H1 (cell line): ENCODE results near the gene IGFL3. TPM values are rescaled to one million over a fixed set of nuclear protein-coding genes. Genes with fewer than 3 reads are reported as not detected.

Experiments
- CTCF ChIA-PET: fragments of 300-600 bp; sonication (Branson Sonifier 250); formaldehyde crosslinking; loops from one replicate; lab custom pipeline; 2021; ENCODE audit not compliant: partially characterized antibody; lab: Charles Lee
- POLR2A ChIA-PET: fragments of 300-600 bp; sonication (Branson Sonifier 250); formaldehyde crosslinking; loops from one replicate; lab custom pipeline; 2021; ENCODE audit warnings: inconsistent platforms; ENCODE audit not compliant: partially characterized antibody; lab: Charles Lee
- DNase-seq, 2 experiments: peaks; one replicate each; pipeline versions ENCODE4 v3.0.0 to v3.0.0-alpha.2; 2010 to 2022; ENCODE audit warnings: low spot score in 2 of 2, low read depth in 1 of 2, mixed read lengths in 1 of 2
- FAIRE-seq: peaks from 2 replicates; lab custom pipeline; 2011; peaks lifted over from hg19 to GRCh38; lab: Jason Lieb, UNC
- H2AFZ ChIP-seq: 2 replicates; pipeline ENCODE4 v1.8.1; 2012; ENCODE audit warnings: low read length, inconsistent platforms
- H2AK5ac ChIP-seq: 2 replicates; pipeline ENCODE4 v1.6.1; 2013; ENCODE audit warnings: low read depth, low read length
- H2BK120ac ChIP-seq: replicated peaks from 2 replicates; pipeline ENCODE3; 2013; ENCODE audit warnings: low read depth, low read length, inconsistent platforms
- H2BK12ac ChIP-seq: 2 replicates; pipeline ENCODE4 v1.6.1; 2013; ENCODE audit warnings: low read depth, low read length
- H2BK15ac ChIP-seq: 2 replicates; pipeline ENCODE4 v1.6.1; 2013; ENCODE audit warnings: low read length
- H2BK20ac ChIP-seq: 2 replicates; pipeline ENCODE4 v1.6.1; 2013; ENCODE audit warnings: low read length
- H2BK5ac ChIP-seq: 2 replicates; pipeline ENCODE4 v1.6.1; 2013; ENCODE audit warnings: low read depth, low read length
- H3K14ac ChIP-seq: 2 replicates; pipeline ENCODE4 v1.6.1; 2013; ENCODE audit warnings: inconsistent platforms; ENCODE audit not compliant: insufficient read length
- H3K18ac ChIP-seq: 2 replicates; pipeline ENCODE4 v1.6.1; 2013; ENCODE audit warnings: low read length; ENCODE audit errors: extremely low read depth
- H3K23ac ChIP-seq: 2 replicates; pipeline ENCODE4 v1.6.1; 2013; ENCODE audit warnings: inconsistent platforms; ENCODE audit not compliant: insufficient read length
- H3K23me2 ChIP-seq: 2 replicates; pipeline ENCODE4 v1.6.1; 2013; ENCODE audit warnings: low read depth, low read length
- H3K27ac ChIP-seq: 2 replicates; pipeline ENCODE4 v1.6.1; 2011; ENCODE audit warnings: low read depth, low read length, inconsistent platforms
- H3K27me3 ChIP-seq, 4 experiments: replicated peaks in 1 of 4; 1 replicate in 1 of 4; 2 replicates in 3 of 4; pipeline versions ENCODE4 v1.6.1 to v1.8.1; 2011 to 2013; ENCODE audit warnings: low read length in 3 of 4, mild to moderate bottlenecking in 3 of 4, inconsistent platforms in 2 of 4, mixed read lengths in 2 of 4, moderate library complexity in 1 of 4; ENCODE audit not compliant: control insufficient read depth in 3 of 4, insufficient read depth in 3 of 4; ENCODE audit errors: extremely low read depth in 1 of 4
- H3K36me3 ChIP-seq, 4 experiments: 2 replicates each; pipeline versions ENCODE4 v1.6.1 to v1.8.1; 2011 to 2013; ENCODE audit warnings: mild to moderate bottlenecking in 4 of 4, low read length in 3 of 4, moderate library complexity in 2 of 4, control low read depth in 1 of 4, inconsistent platforms in 1 of 4; ENCODE audit not compliant: insufficient read depth in 4 of 4, control insufficient read depth in 2 of 4
- H3K4ac ChIP-seq: replicated peaks from 2 replicates; pipeline ENCODE3; 2013; ENCODE audit warnings: low read length, low read depth, mixed read lengths, inconsistent platforms; ENCODE audit not compliant: insufficient read length
- H3K4me1 ChIP-seq, 4 experiments: replicated peaks in 1 of 4; 1 replicate in 1 of 4; 2 replicates in 3 of 4; pipeline versions ENCODE4 v1.6.1 to v1.8.1; 2011 to 2013; ENCODE audit warnings: low read length in 3 of 4, inconsistent platforms in 2 of 4, mixed read lengths in 1 of 4; ENCODE audit not compliant: insufficient read depth in 4 of 4, control insufficient read depth in 3 of 4
- H3K4me2 ChIP-seq, 2 experiments: 2 replicates each; pipeline versions ENCODE4 v1.6.1 to v1.8.1; 2011 to 2013; ENCODE audit warnings: low read depth in 2 of 2, low read length in 2 of 2, control low read depth in 1 of 2, inconsistent platforms in 1 of 2, mild to moderate bottlenecking in 1 of 2; ENCODE audit not compliant: insufficient read depth in 1 of 2
- H3K4me3 ChIP-seq, 4 experiments: fragments of 200-600, 300-600 bp in 1 of 4; sonication (generic), shearing (Covaris generic), sonication (Bioruptor Twin) in 1 of 4; 2 replicates each; pipeline versions ENCODE4 v1.5.1 to v1.8.1; 2011 to 2016; ENCODE audit warnings: low read length in 4 of 4, low read depth in 3 of 4, control low read depth in 2 of 4, inconsistent platforms in 2 of 4, mild to moderate bottlenecking in 2 of 4, mixed read lengths in 1 of 4, moderate library complexity in 1 of 4; ENCODE audit not compliant: insufficient read depth in 2 of 4; ENCODE audit errors: extremely low read depth in 1 of 4
- H3K56ac ChIP-seq: replicated peaks from 2 replicates; pipeline ENCODE3; 2013; ENCODE audit warnings: low read depth, mild to moderate bottlenecking, mixed read lengths, low read length, inconsistent platforms; ENCODE audit not compliant: insufficient read length
- H3K79me1 ChIP-seq: 2 replicates; pipeline ENCODE4 v1.6.1; 2013; ENCODE audit warnings: low read depth, low read length, control low read depth
- H3K79me2 ChIP-seq, 2 experiments: 2 replicates each; pipeline versions ENCODE4 v1.6.1 to v1.8.1; 2012 to 2013; ENCODE audit warnings: low read length in 2 of 2, mild to moderate bottlenecking in 2 of 2, inconsistent platforms in 1 of 2; ENCODE audit not compliant: insufficient read depth in 2 of 2, control insufficient read depth in 1 of 2
- H3K9ac ChIP-seq, 4 experiments: replicated peaks in 1 of 4; 1 replicate in 1 of 4; 2 replicates in 3 of 4; pipeline versions ENCODE4 v1.6.1 to v1.8.1; 2011 to 2013; ENCODE audit warnings: low read depth in 3 of 4, low read length in 3 of 4, control low read depth in 2 of 4, mild to moderate bottlenecking in 2 of 4, moderate library complexity in 2 of 4, inconsistent platforms in 1 of 4; ENCODE audit errors: extremely low read depth in 1 of 4
- H3K9me3 ChIP-seq, 2 experiments: 2 replicates each; pipeline versions ENCODE4 v1.6.1 to v1.8.1; 2012 to 2013; ENCODE audit warnings: mild to moderate bottlenecking in 2 of 2, moderate library complexity in 2 of 2, control low read depth in 1 of 2, inconsistent platforms in 1 of 2, low read depth in 1 of 2, low read length in 1 of 2, mixed read lengths in 1 of 2; ENCODE audit not compliant: insufficient read depth in 2 of 2
- H4K20me1 ChIP-seq, 2 experiments: replicated peaks in 1 of 2; 2 replicates each; pipeline versions ENCODE3 to v1.8.1; 2011 to 2013; ENCODE audit warnings: inconsistent platforms in 2 of 2, low read length in 2 of 2, mild to moderate bottlenecking in 1 of 2; ENCODE audit not compliant: insufficient read depth in 2 of 2, control insufficient read depth in 1 of 2
- H4K5ac ChIP-seq: 2 replicates; pipeline ENCODE4 v1.6.1; 2013; ENCODE audit warnings: low read length, low read depth, mixed read lengths, inconsistent platforms; ENCODE audit not compliant: insufficient read length
- H4K8ac ChIP-seq: 2 replicates; pipeline ENCODE4 v1.8.0; 2013; ENCODE audit warnings: mild to moderate bottlenecking, moderate library complexity, low read length, inconsistent platforms; ENCODE audit not compliant: insufficient read depth; ENCODE audit errors: extremely low read depth
- H4K91ac ChIP-seq: replicated peaks from 2 replicates; pipeline ENCODE3; 2013; ENCODE audit warnings: low read length, mixed read lengths, inconsistent platforms; ENCODE audit not compliant: insufficient read length
- BRCA1 ChIP-seq: IDR thresholded peaks from 2 replicates; pipeline ENCODE4 v1.6.1; 2012; ENCODE audit warnings: low read depth, low read length, improper control_type of control experiment
- CREB1 ChIP-seq: IDR thresholded peaks from 2 replicates; pipeline ENCODE4 v1.6.1; 2012; ENCODE audit warnings: inconsistent platforms
- EGR1 ChIP-seq: IDR thresholded peaks from 2 replicates; pipeline ENCODE4 v1.6.1; 2011; ENCODE audit warnings: low read depth, low read length, borderline replicate concordance
- FOSL1 ChIP-seq: IDR thresholded peaks from 2 replicates; pipeline ENCODE4 v1.6.1; 2011; ENCODE audit warnings: mild to moderate bottlenecking, low read depth, low read length, moderate library complexity; ENCODE audit not compliant: insufficient read depth
- NANOG ChIP-seq: IDR thresholded peaks from 2 replicates; pipeline ENCODE4 v1.6.1; 2011; ENCODE audit warnings: low read length, low read depth, mild to moderate bottlenecking, inconsistent platforms; ENCODE audit not compliant: insufficient read depth, poor library complexity, severe bottlenecking
- POLR2AphosphoS5 ChIP-seq: IDR thresholded peaks from 2 replicates; pipeline ENCODE4 v1.6.1; 2011; ENCODE audit warnings: low read depth, low read length
- RXRA ChIP-seq: IDR thresholded peaks from 2 replicates; pipeline ENCODE4 v1.6.1; 2011; ENCODE audit warnings: low read depth, mild to moderate bottlenecking, low read length, moderate library complexity; ENCODE audit not compliant: insufficient read depth
- SP2 ChIP-seq: IDR thresholded peaks from 2 replicates; pipeline ENCODE4 v1.6.1; 2012; ENCODE audit warnings: mild to moderate bottlenecking, low read length, inconsistent platforms
- SUZ12 ChIP-seq: fragments of 200-600 bp; sonication (generic); IDR thresholded peaks from 2 replicates; pipeline ENCODE4 v1.6.1; 2012; ENCODE audit warnings: mild to moderate bottlenecking, inconsistent platforms, low read length, moderate library complexity, mixed read lengths
- TCF12 ChIP-seq: IDR thresholded peaks from 2 replicates; pipeline ENCODE4 v1.6.1; 2011; ENCODE audit warnings: low read depth, mild to moderate bottlenecking, low read length
- WGBS, 2 experiments: shearing (Covaris generic) in 1 of 2; methylation state at CpG; one replicate each; pipeline versions ENCODE4 v1.1.6 to v1.1.7; 2013 to 2015; ENCODE audit warnings: low lambda C conversion rate in 2 of 2, mixed read lengths in 2 of 2, inconsistent platforms in 1 of 2, low coverage in 1 of 2, missing lambda C conversion rate in 1 of 2; ENCODE audit not compliant: insufficient replicate concordance in 2 of 2, insufficient coverage in 1 of 2, insufficient read length in 1 of 2; ENCODE audit errors: extremely low coverage in 1 of 2, missing lambda C conversion rate in 1 of 2; 5-methylcytosine and 5-hydroxymethylcytosine counted together
- polyA plus RNA-seq, 7 experiments: library from polyadenylated mRNA; depleted of rRNA in 3 of 7; stranded (reverse) in 5 of 7; unstranded in 2 of 7; fragments of >200 nt in 5 of 7; fragments of 200-250 nt in 2 of 7; gene quantifications; 1 replicate in 5 of 7; 2 replicates in 1 of 7; 4 replicates in 1 of 7; pipeline versions ENCODE4 v1.2.1 to v1.2.3, GENCODE V29; 2011 to 2013; ENCODE audit warnings: missing spikeins in 2 of 7, mixed read lengths in 2 of 7
- total RNA-seq: library from RNA; stranded (reverse); fragmentation: NEBNext Ultra II Directional; extraction: Animal tissue kit (Norgen Biotek cat#: 25700); gene quantifications from 2 replicates; pipeline ENCODE4 v1.2.1, GENCODE V29; 2021
- TF ChIP-seq, protein P1 (sequence below): IDR thresholded peaks from 2 replicates; pipeline ENCODE4 v1.6.1; 2012; ENCODE audit warnings: inconsistent platforms
- TF ChIP-seq, protein P2 (sequence below): IDR thresholded peaks from 2 replicates; pipeline ENCODE4 v1.6.1; 2012; ENCODE audit warnings: low read length, inconsistent platforms

IGFL3 gene
- total and polyA plus RNA-seq, 2 of the 8 experiments (the other 6 are each of a cell fraction or from before 2014, with no cell fraction given): 0.12 TPM; not detected in 1

DNA sequence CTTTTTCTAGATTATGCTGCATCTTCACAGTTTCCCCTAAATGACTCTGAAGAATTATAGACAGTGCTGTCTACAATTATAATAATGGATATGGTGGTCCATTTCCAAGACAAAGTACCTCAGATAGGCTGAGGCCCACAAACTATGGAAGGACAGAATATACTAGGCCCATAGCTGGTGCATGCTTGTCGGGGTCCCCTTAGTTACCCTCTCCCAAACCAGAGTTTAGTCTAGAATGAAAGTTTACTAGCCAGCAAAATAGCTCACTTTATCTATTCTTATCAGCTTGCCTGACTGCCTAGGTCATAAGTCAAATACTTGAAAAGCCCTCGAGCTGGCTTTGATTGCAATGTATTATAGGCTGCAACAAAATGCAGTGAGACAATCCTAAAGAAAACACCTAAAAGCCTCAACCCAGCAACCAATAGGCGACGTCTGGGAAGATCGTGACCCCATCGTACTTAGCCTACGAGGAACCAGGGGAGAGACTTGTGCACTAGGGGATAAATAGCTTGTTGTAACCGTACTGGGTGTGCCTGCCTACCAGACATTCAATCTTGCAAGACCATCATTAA, 22.8 kb upstream of the IGFL3 start:
- 90% methylated on average over 8 of the region's 8 CpGs; no CpG with 5 or more reads in 1 of the 2 experiments for WGBS, 2 experiments
- Histone ChIP-seq H2BK12ac (no peak overlapping the region), H3K4me1 (no peaks in the 10 kb centered on the region), H2BK15ac (no peak overlapping the region), H3K14ac (no peak overlapping the region), H3K4me2 (no peak overlapping the region), H2AK5ac (no peak overlapping the region), H3K79me1 (no peaks in the 10 kb centered on the region), H4K5ac (no peak overlapping the region), H3K27me3 (no peaks in the 10 kb centered on the region; a peak in 1 of 7 replicates), H3K4ac (no peak overlapping the region), H3K4me3 (no peak overlapping the region), H3K23ac (no peak overlapping the region), H3K36me3 (no peaks in the 10 kb centered on the region), H3K23me2 (no peaks in the 10 kb centered on the region), H3K18ac (no peak overlapping the region), H2AFZ (no peak overlapping the region), H2BK120ac (no peak overlapping the region), H3K9ac (no peak overlapping the region), H4K91ac (no peak overlapping the region), H3K27ac (no peak overlapping the region), H4K20me1 (no peaks in the 10 kb centered on the region), H2BK20ac (no peak overlapping the region), H3K56ac (no peak overlapping the region), H3K79me2 (no peaks in the 10 kb centered on the region), H2BK5ac (no peak overlapping the region), H3K9me3 (no peaks in the 10 kb centered on the region), H4K8ac (no peak overlapping the region)
- CTCF ChIA-PET: interaction anchor here (1.1 to 1.2 kb wide), 2 partner anchors 22 to 42 kb away, joined by 3 to 5 read pairs; partner anchors contain the start of gene IGFL3
- no peak for FAIRE-seq
- no peak for DNase-seq
- POLR2A ChIA-PET: interaction anchor here (2.5 kb wide), 1 partner anchor 14 kb away, joined by 11 read pairs; no protein-coding TSS in a partner anchor
- TF ChIP-seq RXRA (no peak), TCF12 (no peak), SUZ12 (no peak), CREB1 (no peak), POLR2AphosphoS5 (no peak), BRCA1 (no peak), SP2 (no peak), EGR1 (no peak), NANOG (no peak), FOSL1 (no peak)
- TF ChIP-seq, protein P1, sequence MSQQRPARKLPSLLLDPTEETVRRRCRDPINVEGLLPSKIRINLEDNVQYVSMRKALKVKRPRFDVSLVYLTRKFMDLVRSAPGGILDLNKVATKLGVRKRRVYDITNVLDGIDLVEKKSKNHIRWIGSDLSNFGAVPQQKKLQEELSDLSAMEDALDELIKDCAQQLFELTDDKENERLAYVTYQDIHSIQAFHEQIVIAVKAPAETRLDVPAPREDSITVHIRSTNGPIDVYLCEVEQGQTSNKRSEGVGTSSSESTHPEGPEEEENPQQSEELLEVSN: no peak
- TF ChIP-seq, protein P2, sequence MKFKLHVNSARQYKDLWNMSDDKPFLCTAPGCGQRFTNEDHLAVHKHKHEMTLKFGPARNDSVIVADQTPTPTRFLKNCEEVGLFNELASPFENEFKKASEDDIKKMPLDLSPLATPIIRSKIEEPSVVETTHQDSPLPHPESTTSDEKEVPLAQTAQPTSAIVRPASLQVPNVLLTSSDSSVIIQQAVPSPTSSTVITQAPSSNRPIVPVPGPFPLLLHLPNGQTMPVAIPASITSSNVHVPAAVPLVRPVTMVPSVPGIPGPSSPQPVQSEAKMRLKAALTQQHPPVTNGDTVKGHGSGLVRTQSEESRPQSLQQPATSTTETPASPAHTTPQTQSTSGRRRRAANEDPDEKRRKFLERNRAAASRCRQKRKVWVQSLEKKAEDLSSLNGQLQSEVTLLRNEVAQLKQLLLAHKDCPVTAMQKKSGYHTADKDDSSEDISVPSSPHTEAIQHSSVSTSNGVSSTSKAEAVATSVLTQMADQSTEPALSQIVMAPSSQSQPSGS: no peak
